ENCODE data around the gene BMP7. TPM values are rescaled to one million over a fixed set of nuclear protein-coding genes. Genes with fewer than 3 reads are reported as not detected.

The BMP7 gene
- total and polyA plus RNA-seq, 8 donors: 0.67 to 22.4 (median 16.2) TPM

DNA sequence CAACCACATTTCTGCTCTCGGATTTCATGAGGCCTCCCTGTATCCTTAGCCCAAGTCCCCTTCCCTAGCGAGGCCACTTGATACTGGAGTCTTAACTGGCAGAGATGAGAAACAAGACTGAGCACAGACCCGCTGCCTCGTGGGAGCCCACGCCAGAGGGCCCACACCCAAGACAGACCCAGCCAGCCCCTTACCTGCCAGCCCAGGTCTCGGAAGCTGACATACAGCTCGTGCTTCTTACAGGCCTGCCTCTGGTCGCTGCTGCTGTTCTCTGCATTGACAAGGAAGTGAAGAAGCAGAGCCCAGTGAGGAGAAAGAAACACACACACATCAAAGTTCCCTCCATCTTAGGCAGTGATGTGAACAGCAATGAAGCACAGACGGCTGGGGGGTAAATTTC lies 91.7 kb downstream of the BMP7 start:
- no peak overlapping the region for H3K4me3 ChIP-seq
- H3K9me3 ChIP-seq: no peaks in the 10 kb centered on the region
- no peaks in the 10 kb centered on the region for H3K4me1 ChIP-seq
- ATAC-seq (no peak), DNase-seq (no peak)
- intact Hi-C loops (cut with DNase I): no loop called here
- TF ChIP-seq, protein P1, sequence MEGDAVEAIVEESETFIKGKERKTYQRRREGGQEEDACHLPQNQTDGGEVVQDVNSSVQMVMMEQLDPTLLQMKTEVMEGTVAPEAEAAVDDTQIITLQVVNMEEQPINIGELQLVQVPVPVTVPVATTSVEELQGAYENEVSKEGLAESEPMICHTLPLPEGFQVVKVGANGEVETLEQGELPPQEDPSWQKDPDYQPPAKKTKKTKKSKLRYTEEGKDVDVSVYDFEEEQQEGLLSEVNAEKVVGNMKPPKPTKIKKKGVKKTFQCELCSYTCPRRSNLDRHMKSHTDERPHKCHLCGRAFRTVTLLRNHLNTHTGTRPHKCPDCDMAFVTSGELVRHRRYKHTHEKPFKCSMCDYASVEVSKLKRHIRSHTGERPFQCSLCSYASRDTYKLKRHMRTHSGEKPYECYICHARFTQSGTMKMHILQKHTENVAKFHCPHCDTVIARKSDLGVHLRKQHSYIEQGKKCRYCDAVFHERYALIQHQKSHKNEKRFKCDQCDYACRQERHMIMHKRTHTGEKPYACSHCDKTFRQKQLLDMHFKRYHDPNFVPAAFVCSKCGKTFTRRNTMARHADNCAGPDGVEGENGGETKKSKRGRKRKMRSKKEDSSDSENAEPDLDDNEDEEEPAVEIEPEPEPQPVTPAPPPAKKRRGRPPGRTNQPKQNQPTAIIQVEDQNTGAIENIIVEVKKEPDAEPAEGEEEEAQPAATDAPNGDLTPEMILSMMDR (IDR thresholded peaks at IDR 0.05): no peak
- peaks cover 0 to 18% of the 10 kb centered on the region in 2 donors for H3K27me3 ChIP-seq
- no peaks in the 10 kb centered on the region for H3K36me3 ChIP-seq
- no peak overlapping the region for H3K27ac ChIP-seq

DNA sequence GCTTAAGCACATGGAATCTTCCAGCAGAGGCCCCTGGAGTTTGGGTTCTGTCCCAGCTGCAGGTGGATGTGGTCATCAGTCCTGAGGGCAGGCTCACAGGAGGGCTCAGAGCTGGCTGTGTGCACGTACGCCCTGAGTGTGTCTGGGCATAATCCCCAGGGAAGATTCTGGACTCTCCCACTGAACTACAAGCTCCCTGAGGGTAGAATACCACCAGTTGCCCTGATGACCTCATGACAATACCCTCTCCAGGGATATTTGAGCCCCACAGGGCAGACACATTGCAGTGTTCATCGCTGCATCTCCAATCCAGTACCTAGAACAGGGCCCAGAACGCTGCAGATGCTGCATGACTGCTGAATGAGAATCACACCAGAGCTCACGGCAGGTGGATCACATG lies 92.5 kb downstream of the BMP7 start:
- no peak overlapping the region for H3K27ac ChIP-seq
- H3K27me3 ChIP-seq: peaks cover 0 to 10% of the 10 kb centered on the region in 2 donors
- no peak overlapping the region for H3K4me3 ChIP-seq
- TF ChIP-seq, protein P1 (IDR thresholded peaks at IDR 0.05): no peak
- no peaks in the 10 kb centered on the region for H3K4me1 ChIP-seq
- H3K36me3 ChIP-seq: no peaks in the 10 kb centered on the region
- no peak for DNase-seq
- H3K9me3 ChIP-seq: no peaks in the 10 kb centered on the region
- ATAC-seq: no peak
- intact Hi-C loops (cut with DNase I): no loop called here

DNA sequence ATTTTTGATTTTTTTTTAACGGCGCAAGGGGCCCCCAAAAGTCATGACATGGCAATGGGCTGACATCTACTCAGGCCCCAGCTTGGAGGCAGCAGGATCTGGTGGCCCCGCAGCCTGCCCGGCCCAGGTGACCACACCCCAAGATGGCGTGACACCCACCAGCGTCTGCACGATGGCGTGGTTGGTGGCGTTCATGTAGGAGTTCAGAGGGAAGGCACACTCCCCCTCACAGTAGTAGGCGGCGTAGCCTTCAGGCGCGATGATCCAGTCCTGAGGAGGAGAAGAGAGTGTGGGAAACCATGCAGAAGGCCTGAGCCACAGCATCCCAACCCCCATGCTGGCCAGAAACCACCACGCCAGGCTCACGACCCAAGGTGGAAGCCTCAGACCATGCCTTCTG lies 93.4 kb downstream of the BMP7 start:
- Histone ChIP-seq H3K27ac (no peak overlapping the region), H3K4me3 (no peak overlapping the region), H3K27me3 (peaks cover 0 to 3% of the 10 kb centered on the region in 2 donors), H3K4me1 (no peaks in the 10 kb centered on the region), H3K36me3 (no peaks in the 10 kb centered on the region), H3K9me3 (no peaks in the 10 kb centered on the region)
- ATAC-seq: no peak
- TF ChIP-seq, protein P1 (IDR thresholded peaks at IDR 0.05): no peak
- intact Hi-C loops (cut with DNase I): no loop called here
- DNase-seq: no peak

DNA sequence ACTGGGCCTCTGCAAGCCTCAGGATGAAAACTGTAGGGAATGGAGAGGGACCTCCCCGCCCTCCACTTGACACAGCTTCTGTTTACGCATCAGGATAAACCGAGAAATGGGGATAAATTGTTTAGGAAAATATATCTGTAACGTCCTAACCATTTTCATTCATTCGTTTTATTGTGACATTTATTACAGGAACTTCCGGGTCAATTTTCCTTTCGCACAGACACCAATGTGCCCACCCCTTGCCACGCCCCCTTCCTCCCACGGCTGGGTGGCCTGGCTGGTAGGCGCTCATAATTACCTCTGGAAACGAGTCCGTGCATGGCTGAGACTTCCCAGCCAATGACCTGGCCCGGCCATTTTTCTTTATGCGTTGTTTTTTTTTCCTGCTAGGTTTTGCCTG lies 96.1 kb downstream of the BMP7 start:
- Histone ChIP-seq H3K9me3 (no peaks in the 10 kb centered on the region), H3K4me3 (no peak overlapping the region), H3K4me1 (no peaks in the 10 kb centered on the region), H3K27ac (no peak overlapping the region), H3K36me3 (no peaks in the 10 kb centered on the region), H3K27me3 (no peaks in the 10 kb centered on the region)
- DNase-seq (no peak), ATAC-seq (no peak)
- TF ChIP-seq, protein P1 (IDR thresholded peaks at IDR 0.05): no peak
- intact Hi-C loops (cut with DNase I): no loop called here

DNA sequence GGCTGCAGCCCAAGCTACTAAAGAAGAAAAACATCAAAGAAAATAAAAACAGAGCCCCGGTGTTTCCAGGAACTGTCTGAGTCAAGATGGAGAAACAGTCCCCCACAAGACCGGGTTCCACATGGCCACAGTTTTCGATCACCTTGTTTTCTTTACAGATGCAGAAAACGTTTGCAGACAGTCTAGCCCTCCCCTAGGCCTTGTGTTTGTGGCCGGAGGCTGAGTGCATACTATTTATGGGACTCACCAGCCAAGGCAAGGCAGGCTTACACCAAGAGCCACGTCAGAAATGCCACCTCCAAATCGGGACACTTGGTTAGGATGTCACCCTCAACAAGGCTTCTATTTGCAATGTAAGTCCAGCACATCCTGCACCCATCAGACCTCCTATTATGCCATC lies 97.3 kb downstream of the BMP7 start:
- DNase-seq: no peak
- TF ChIP-seq, protein P1 (IDR thresholded peaks at IDR 0.05): no peak
- no peak overlapping the region for H3K4me3 ChIP-seq
- no peaks in the 10 kb centered on the region for H3K36me3 ChIP-seq
- H3K9me3 ChIP-seq: no peaks in the 10 kb centered on the region
- H3K27ac ChIP-seq: no peak overlapping the region
- H3K27me3 ChIP-seq: no peaks in the 10 kb centered on the region
- no peaks in the 10 kb centered on the region for H3K4me1 ChIP-seq
- intact Hi-C loops (cut with DNase I): no loop called here
- ATAC-seq: no peak

All from left lung (tissue), 10 donors.